NCI-H345 treated with DMSO at 0.1 percent for 48 hours (cell line): Measurements from ENCODE around the gene LCAT.
"Not testable (repeated sequence)": the region's sequence is repeated elsewhere in the genome, so short reads cannot be mapped to it uniquely, and the experiment has no call there.

ENCODE experiments used
- DNase-seq: peaks from one replicate; lab custom pipeline; 2025; ENCODE audit not compliant: unreplicated experiment; lab: John Stamatoyannopoulos, UW

Gene LCAT, protein sequence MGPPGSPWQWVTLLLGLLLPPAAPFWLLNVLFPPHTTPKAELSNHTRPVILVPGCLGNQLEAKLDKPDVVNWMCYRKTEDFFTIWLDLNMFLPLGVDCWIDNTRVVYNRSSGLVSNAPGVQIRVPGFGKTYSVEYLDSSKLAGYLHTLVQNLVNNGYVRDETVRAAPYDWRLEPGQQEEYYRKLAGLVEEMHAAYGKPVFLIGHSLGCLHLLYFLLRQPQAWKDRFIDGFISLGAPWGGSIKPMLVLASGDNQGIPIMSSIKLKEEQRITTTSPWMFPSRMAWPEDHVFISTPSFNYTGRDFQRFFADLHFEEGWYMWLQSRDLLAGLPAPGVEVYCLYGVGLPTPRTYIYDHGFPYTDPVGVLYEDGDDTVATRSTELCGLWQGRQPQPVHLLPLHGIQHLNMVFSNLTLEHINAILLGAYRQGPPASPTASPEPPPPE

DNA sequence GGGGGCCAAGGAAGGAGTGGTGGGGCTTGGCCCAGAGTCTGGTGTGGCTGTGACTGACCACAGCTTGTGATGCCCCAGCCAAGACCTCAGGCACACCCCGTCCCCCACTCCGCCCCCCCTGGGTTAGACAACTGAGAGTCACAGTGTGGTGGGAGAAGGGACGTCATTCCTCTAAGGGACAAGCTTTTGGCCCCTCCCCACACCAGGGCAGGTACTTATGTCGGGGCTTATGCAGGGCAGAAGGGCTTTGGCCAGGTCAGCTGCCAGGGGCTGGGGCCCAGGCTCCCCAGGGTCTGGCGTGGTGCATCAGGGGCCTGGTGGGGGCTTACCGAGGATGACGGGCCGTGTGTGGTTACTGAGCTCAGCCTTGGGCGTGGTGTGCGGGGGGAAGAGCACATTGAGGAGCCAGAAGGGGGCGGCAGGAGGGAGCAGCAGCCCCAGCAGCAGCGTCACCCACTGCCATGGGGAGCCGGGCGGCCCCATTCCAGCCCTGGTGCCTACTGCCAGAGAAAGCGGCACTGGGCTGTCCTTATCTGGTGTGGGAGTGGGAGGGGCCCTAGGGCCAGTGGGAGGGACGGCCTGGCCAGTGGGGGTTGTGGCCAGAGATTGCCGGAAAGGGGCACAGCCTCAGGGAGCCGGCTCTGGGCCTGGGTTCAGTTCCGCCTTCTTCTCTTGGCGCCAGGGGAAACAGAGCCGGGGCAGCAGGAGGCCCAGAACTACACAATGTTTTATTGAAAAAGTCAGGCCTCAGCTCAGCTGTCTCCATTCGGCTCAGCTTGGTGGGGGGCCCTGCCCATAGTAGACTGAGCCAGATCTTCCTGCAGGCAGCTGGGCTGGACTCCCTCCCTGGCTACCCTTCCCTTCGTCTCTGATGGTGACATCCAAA lies at the start of gene LCAT:
Gene LCAT, minus strand, starts transcription at position 502 of the 886 bp plus-strand sequence. Its CDS starts 19 bp downstream, at position 483.
- DNase-seq, result no peak

DNA sequence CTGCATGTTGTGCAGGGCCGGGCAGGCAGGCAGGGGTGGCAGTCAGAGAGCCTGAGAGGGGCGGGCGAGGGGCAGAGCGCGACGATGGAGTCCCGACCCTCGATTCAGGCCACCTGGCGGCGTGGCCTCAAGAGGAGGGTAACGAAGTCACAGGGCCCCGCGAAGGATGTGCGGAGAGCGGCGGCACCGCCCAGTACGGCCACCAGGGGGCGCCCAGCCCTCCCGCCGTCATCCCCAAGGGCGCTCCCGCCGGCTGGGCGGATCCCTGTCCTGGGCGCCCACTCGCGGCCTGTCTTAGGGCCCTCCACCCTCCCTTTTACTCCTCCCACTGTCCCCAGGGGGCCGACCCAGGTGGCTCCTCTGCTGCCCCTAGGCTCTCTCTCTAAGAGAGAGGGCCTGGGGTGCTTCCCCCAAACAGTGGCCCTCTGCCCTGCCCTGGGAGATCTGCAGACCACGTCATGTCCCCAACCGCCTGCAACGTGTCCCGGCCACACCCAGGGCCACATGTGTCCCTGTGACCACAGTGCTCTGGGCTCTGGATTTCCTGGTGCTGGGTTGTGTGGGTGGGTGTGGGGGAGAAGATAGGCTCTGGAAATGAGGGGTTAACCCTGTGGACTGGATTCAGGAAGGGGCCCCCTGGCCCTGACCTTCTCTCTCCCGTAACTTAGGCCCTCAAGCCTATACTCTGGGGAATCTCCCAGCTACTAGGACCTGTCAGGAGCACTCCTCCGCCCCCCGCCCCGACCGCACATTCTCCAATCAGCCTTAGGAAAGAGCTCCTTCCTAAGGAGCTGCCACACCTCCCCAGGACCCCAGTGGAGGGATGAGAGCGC lies 49.5 kb upstream of the LCAT start:
- DNase-seq, result peak; percentile 16

DNA sequence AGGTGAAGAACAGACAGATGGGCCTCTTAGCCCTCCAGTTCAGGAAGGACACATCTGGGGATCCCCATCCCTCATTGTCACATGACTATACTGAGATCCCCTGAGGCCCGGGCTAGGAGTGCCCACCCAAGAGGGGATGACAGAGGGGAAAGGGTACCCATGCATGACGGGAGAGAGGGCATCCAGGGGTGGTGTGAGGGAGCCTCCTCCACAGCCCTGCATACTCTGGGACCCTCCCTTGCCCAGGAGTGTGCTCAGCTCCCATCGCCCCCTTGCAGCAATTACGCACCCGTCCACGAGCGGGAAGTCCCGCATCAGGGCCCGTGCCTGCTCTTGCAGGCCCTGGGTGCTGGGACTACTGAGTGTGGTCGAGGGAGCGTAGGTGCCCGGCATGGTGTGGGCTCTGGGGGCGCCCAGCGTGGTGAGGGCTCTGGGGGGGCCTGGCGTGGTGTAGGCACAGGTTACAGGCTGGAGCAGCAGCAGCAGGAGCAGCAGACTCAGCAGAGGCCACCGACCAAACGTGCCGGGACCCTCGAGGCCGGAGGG lies 48.8 kb upstream of the LCAT start:
- no peak for DNase-seq

DNA sequence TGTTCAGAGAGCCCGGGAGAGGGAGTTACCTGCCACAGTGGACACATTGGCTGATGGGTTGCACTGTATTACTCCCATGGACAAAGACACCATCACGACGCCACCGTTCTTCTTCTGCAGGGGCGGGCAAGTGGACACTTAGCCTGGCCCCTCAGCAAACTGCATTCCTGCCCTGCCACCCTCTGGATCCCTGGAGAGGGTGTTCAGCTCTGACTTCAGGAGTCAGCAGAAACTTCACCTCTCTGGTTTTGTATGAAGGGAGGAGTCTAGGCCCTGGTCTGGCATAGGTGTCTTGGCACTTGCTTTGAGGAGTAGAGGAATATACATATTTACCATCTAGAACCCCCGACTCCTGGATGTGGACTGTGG lies 46.1 kb upstream of the LCAT start:
- DNase-seq, result no peak

DNA sequence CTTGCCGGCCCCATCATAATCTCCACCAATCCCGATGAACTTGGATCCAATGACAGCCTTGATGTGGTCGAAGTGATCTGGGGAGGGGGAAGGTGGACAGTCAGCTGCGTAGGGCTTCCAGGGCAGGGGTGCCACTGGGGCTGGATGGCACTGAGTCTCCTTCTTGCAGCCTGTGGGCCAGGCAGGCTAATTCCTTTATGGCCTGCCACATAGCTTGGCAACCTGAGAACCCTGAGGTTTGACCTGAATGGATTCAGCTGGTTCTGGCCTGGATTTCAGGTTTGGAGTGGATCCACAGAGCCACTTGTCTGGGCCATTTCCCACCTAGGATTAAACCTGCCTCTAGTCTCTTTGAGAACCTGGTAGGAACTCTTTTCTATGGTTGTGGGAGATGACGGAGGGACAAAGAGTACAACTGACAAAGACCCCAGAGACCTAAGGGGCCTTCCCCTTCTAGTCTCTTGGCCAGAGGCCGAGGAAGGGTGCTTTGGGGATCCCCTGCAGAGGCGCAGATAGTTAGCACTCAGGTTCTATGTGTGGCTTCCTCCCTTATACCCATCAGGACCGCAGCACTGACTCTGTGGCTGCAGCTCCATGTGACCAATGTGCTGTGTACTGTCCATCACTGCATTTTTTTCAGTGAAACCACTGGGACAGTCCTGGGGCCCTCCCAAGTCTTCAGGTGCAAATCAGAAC lies 45.5 kb upstream of the LCAT start:
- no peak for DNase-seq

DNA sequence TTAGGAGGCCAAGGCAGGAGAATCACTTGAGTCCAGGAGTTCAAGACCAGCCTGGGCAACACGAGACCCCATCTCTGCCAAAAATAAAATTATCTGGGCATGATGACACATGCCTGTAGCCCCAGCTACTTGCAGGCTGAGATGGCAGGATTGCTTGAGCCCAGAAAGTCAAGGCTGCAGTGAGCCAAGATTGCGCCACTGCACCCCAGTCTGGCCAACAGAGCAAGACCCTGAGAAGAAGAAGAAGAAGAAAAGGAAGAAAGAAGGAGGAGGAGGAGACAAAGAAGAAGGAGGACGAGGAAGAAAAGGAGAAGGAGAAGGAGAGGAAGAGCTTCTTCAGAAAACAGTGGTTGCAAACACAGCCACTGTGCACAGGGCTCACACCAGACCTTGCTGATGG lies 44.8 kb upstream of the LCAT start:
- no peak for DNase-seq

DNA sequence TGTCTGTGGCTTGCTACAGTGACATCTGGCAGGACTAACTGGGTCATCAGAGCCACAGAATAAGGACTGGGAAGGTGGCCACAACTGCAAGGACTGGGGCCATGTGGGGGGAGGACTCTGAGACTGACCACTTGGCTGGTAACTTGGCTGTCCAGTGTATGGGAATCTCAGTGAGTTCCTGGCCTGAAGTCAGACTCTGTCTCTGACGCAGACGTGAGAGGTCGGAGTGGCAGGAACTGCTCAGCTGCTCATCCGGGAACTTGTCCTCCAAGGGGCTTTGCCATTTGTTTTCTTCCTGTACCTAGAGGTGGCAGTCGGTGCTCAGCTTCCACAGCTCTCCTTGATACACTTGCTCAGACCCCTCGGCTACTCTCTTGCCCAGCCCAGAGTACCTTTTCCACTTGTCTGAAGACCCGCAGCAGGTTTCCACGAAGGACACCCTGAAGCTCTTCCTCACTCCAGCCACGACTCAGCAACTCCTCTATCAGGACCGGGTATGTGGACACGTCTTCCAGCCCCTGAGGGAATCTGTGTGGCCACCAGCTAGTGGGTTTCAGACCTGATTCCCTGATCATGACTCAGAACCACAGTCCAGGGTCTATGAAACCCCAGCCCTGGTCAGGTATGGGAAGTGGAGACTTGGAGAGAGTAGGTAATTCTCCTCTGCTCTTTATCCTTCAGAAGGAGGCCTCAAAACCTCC lies 43.7 kb upstream of the LCAT start:
- no peak for DNase-seq

DNA sequence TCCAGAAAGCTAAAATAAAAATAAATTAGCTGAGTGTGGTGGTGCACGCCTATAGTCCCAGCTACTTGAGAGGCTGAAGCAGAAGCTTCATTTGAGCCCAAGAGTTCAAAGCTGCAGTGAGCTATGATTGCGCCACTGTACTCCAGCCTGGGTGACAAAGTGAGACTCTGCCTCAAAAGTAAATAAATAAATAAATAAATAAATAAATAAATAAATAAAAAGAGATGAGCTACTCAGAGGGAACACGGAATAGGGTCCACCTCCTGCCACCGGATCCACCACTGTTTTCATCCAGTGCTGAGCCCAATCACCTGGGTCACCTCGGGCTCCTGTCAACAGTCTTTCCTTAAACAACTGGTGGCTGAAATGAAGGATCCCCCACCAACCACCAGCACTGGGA lies 43.0 kb upstream of the LCAT start:
- DNase-seq, result no peak

DNA sequence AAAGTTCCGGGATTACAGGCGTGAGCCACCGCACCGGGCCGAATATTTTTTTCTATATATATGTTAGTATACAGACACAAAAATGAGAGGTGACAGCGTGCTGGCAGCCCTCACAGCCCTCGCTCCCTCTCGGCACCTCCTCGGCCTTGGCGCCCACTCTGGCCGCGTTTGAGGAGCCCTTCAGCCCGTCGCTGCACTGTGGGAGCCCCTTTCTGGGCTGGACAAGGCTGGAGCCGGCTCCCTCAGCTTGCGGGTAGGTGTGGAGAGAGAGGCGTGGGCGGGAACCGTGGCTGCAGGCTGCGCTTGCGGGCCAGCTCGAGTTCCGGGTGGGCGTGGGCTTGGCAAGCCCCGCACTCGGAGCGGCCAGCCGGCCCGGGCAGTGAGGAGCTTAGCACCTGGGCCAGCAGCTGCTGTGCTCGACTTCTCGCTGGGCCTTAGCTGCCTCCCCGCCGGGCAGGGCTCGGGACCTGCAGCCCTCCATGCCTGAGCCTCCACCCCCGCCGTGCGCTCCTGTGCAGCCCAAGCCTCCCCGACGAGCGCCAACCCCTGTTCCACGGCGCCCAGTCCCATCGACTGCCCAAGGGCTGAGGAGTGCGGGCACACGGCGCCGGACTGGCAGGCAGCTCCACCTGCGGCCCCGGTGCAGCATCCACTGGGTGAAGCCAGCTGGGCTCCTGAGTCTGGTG lies 38.2 kb upstream of the LCAT start:
- no peak for DNase-seq

DNA sequence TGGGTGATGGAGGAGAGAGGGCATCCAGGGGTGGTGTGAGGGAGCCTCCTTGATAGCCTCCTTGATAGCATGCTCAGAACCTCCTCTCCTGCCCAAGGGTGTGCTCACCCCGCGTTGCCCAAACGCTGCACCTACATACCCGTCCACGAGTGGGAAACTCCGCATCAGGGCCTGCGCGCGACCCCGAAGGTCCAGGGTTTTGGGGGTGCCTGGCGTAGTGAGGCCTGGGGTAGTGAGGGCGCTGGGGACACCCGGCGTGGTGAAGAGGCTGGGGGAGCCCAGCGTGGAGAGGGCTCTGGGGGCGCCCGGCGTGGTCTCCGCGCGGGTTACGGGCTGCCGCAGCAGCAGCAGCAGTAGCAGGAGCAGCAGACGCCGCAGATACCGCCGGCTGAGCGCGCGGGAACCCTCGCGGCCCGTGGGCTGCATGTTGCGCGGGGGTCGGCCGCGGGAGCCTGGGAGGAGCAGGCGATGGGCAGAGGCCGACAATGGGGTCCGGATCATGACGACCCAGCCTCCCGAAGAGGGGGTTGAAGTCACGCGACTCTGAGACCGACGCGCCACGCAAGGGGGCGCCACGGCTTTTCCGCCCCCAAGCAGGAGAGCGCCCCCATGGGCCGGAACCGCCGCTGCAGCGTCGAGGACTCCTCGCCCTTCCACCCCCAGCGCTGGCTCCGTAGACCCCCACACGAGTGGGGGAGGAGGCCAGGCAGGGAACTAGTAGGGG lies 36.2 kb upstream of the LCAT start, which contains the start of gene DPEP3:
Gene DPEP3, minus strand, starts transcription at position 545 of the 724 bp plus-strand sequence. Its CDS starts 119 bp downstream, at position 426.
- DNase-seq, result no peak

DNA sequence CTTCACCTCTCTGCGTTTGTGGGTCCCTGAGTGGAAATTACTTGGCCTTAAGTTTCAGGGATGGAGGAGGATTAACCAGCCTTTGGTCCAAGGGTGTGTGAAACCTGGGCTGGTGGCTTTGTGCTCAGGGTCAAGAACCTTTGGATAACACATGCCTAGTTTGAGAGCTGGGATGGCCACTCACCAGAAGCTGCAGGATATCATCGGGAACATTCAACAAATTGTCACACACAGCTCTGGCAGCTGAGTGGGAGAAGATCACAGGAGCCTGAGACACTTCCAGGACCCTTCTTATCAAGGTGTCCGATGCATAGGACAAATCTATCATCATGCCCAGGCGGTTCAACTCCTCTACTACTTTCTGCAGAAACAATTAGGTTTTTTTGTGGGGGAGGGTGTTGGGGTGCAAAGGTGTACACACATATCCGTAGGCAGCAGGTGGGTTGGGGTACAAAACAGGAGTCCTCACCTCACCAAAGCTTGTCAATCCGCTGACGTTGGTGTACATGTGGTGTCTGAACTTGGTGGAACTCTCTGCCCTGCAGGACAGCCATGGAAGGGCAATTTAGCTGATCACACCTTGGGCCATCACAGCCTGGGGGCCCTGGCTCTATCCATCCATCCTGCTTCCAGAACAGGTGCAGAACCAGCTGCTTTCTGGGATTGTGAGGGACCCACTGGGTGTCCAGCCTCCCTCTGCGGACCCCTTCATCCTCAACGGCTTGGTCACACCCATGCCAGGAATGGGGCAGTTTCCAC lies 33.7 kb upstream of the LCAT start:
- no peak for DNase-seq

DNA sequence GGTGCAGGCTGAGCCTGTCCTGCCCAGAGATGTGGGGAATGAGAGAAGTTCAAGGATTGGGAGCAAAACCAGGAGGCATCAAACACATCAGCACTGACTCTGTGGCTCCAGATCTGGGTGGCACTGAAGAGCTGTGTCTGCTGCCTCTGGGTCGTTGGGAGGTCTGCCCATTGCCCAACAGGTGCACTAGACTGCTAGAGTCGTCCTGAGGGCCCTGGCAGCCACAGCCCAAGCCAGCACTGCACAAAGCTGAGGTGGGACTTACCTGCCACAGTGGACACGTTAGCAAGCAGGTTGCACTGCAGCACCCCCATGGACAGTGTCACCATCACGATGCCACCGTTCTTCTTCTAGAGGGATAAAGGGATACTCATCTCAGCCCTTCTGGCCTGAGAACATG lies 33.1 kb upstream of the LCAT start:
- no peak for DNase-seq

DNA sequence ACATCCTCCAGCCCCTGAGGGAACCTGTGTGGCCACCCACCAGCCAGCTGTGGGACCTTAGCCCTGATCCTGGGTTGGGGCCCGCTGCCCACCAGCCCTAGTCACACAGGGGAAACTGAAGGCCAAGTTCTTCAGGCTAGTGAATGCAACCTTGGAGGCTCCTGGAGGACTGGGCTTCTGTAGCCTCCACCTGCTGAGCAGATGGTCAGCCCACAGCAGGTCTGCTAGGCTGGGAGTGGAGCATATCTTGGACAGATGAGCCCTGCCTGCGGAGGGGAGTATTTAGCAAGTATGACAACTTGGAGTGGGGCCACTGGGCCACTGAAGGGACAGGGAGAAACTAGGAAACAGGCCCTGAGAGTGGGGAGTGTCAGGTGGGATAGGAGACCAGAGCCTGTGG lies 32.3 kb upstream of the LCAT start:
- no peak for DNase-seq

DNA sequence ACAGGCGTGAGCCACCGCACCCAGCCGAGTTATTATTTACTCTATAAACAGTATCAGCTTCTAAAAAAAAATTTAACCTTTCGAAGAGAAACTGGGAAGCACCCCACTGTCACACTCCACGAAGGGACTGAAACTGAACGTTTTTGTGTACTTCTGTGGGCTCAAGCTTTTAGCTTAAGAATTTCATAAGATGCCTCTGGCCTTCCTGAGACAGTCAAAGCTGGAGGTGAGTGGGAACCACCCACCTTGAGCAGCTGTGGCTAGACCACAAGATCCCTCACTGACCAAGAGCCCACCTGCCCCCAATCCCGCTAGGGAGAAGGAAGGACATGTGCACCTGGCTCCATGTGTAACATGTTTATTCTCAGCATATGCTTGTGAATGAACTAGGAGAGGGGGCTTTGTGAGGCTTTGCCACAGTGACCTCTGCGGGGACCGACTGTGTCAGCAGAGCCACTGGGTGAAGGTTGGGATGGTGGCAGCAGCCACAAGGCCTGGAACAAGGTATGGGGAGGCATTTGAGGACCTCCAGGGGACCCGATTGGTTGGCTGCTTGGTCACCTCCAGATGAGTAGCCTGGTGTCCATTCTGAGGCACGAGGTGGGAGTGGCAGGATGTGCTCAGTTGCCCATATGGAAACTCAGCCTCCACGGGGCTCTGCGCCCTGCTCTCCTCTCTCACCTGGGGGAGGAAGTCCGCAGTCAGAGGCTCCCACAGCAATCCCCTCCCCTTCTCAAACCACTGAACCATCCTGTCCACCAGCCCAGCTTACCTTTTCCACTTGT lies 31.6 kb upstream of the LCAT start:
- no peak for DNase-seq

DNA sequence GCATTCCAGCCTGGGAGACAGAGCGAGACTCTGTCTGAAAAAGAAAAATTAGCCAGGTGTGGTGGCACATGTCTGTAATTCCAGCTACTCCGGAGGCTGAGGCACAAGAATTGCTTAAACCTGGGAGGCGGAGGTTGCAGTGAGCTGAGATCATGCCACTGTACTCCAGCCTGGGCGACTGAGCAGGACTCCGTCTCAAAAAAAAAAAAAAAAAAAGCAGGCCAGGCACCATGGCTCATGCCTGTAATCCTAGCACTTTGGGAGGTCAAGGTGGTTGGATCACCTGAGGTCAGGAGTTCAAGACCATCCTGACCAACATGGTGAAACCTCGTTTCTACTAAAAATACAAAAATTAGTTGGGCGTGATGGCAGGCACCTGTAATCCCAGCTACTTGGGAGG lies 28.4 kb upstream of the LCAT start:
- not testable (repeated sequence) for DNase-seq

DNA sequence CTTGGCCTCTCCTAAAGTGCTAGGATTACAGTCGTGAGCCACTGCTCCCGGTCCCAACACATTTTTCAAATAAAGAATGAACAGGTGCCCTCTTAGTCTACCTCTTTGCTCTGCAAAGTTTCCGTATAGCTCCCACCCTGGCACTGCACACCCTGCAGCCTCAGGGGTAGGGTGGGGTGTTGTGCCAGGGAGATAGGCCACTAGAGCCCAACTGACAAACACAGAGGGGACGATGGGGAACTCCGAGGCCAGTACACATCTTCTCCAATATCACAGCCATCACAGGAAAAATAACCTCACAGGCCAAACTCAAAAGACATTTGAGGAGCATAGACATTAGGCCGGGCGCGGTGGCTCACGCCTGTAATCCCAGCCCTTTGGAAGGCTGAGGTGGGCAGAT lies 27.2 kb upstream of the LCAT start:
- no peak for DNase-seq
